Astrocyte of the spinal cord (primary cell): Measurements from ENCODE around the gene CADM1.

Experiments
- DNase-seq: peaks from one replicate; pipeline ENCODE4 v3.0.0; 2011; ENCODE audit warnings: low read depth, low spot score
- H3K4me3 ChIP-seq: 2 replicates; pipeline ENCODE4 v1.5.1; 2011; ENCODE audit warnings: low read depth, mild to moderate bottlenecking, low read length, moderate library complexity
- CTCF ChIP-seq: IDR thresholded peaks from 2 replicates; pipeline ENCODE4 v1.5.1; 2012; ENCODE audit warnings: low read depth, mild to moderate bottlenecking, low read length, inconsistent platforms
- in situ Hi-C: cut with HindIII; loops from 2 replicates; pipeline ENCODE4 v1.10.0; 2017; ENCODE audit warnings: low sequenced_read_pairs

Gene CADM1

GRCh38 chr11:115271643-115272042 lies 232.6 kb downstream of the CADM1 start:
- no peak for TF ChIP-seq CTCF
- in situ Hi-C loops: no loop called here
- no peak overlapping the region for H3K4me3 ChIP-seq
- no peak for DNase-seq

- in situ Hi-C loops: no loop called here
- DNase-seq: no peak
These were observed 234.8 kb downstream of the CADM1 start for GRCh38 chr11:115269191-115269950.

GRCh38 chr11:115267871-115268270 lies 236.3 kb downstream of the CADM1 start:
- no peak for TF ChIP-seq CTCF
- DNase-seq: no peak
- H3K4me3 ChIP-seq: no peak overlapping the region
- in situ Hi-C loops: no loop called here

More at GRCh38 chr11:115269191-115269950, 234.8 kb downstream of the CADM1 start:
- no peak for TF ChIP-seq CTCF
- H3K4me3 ChIP-seq: no peak overlapping the region

GRCh38 chr11:115267238-115267781 lies 236.9 kb downstream of the CADM1 start:
- no peak for DNase-seq
- TF ChIP-seq CTCF: no peak
- in situ Hi-C loops: no loop called here
- no peak overlapping the region for H3K4me3 ChIP-seq

GRCh38 chr11:115266066-115266639 lies 238.1 kb downstream of the CADM1 start:
- in situ Hi-C loops: no loop called here
- no peak for DNase-seq
- no peak for TF ChIP-seq CTCF
- no peak overlapping the region for H3K4me3 ChIP-seq

GRCh38 chr11:115263799-115264656 lies 240.2 kb downstream of the CADM1 start:
- in situ Hi-C loops: no loop called here
- DNase-seq: no peak
- H3K4me3 ChIP-seq: no peak overlapping the region
- TF ChIP-seq CTCF: no peak
